ENCODE results near the gene ARF3.

ARF3 gene

DNA sequence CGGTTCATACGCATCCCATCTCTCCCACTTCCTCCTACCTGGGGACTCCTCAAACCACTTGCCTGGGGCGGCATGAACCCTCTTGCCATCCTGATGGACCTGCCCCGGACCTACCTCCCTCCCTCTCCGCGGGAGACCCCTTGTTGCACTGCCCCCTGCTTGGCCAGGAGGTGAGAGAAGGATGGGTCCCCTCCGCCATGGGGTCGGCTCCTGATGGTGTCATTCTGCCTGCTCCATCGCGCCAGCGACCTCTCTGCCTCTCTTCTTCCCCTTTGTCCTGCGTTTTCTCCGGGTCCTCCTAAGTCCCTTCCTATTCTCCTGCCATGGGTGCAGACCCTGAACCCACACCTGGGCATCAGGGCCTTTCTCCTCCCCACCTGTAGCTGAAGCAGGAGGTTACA lies 24.5 kb upstream of the ARF3 start:
- no peak for DNase-seq (ENCODE audit: low spot score)

DNA sequence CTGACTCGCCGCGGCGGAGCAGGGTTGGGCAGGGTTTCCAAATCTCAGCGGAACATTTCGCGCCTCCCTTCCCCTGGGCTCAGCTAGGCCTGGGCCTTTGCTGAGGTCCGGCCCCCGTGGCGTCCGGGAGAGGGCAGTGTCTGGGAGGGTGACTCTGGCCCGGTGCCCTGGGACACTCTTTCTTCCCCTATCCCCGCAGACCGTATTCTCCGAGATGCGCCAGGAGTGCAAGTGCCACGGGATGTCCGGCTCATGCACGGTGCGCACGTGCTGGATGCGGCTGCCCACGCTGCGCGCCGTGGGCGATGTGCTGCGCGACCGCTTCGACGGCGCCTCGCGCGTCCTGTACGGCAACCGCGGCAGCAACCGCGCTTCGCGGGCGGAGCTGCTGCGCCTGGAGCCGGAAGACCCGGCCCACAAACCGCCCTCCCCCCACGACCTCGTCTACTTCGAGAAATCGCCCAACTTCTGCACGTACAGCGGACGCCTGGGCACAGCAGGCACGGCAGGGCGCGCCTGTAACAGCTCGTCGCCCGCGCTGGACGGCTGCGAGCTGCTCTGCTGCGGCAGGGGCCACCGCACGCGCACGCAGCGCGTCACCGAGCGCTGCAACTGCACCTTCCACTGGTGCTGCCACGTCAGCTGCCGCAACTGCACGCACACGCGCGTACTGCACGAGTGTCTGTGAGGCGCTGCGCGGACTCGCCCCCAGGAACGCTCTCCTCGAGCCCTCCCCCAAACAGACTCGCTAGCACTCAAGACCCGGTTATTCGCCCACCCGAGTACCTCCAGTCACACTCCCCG lies 23.9 kb upstream of the ARF3 start:
- DNase-seq (ENCODE audit: low spot score) = no peak

DNA sequence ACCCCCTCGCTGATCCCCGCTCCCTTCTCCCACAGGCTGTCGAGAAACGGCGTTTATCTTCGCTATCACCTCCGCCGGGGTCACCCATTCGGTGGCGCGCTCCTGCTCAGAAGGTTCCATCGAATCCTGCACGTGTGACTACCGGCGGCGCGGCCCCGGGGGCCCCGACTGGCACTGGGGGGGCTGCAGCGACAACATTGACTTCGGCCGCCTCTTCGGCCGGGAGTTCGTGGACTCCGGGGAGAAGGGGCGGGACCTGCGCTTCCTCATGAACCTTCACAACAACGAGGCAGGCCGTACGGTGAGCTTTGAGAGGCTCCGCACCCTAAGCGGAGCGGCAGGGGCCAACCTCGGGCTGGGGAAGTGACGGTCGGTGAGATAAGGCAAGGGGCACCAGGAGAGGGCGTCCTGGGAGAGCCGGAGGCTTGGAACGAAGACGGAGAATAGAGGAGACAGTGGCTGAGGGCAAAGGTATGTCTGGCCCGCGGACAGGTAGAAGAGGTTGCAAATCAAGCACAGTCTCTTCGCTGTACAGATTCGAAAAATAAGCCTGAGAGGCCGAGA lies 23.2 kb upstream of the ARF3 start:
- DNase-seq (ENCODE audit: low spot score) = no peak

DNA sequence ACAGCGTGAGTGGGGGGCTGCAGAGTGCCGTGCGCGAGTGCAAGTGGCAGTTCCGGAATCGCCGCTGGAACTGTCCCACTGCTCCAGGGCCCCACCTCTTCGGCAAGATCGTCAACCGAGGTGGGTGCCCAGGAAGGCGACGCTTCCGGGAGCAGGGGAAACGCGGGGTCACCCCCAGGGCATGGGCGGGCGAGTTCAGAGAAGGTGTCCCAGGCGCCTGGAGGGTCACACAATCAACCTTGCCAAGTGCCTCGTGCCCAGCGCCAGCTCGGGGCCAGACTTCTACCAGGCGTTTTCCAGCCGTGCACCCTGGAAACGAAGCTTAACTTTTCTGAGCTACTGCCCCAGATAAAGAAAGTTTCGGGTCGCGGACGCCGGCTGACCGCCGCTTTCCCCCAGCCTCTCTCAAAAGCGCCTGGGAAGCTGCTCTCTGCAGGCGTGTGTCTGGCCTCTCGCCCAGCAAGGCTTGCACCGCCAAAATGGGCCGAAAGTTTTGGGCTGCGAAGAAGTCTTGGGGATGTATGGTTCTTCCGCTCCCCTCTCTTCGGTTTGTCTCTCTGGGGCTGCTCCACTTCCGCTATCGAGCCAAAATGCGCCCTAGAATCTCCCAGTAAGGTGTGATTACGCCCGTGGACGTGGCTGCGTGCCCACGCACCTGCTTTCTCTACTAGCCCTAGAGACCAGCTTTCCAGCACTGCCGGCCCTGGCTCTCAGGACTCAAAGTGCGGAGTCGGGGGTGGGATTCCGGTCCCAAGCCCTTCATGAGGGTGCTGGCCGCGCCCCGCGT lies 22.5 kb upstream of the ARF3 start:
- DNase-seq (ENCODE audit: low spot score) = no peak

DNA sequence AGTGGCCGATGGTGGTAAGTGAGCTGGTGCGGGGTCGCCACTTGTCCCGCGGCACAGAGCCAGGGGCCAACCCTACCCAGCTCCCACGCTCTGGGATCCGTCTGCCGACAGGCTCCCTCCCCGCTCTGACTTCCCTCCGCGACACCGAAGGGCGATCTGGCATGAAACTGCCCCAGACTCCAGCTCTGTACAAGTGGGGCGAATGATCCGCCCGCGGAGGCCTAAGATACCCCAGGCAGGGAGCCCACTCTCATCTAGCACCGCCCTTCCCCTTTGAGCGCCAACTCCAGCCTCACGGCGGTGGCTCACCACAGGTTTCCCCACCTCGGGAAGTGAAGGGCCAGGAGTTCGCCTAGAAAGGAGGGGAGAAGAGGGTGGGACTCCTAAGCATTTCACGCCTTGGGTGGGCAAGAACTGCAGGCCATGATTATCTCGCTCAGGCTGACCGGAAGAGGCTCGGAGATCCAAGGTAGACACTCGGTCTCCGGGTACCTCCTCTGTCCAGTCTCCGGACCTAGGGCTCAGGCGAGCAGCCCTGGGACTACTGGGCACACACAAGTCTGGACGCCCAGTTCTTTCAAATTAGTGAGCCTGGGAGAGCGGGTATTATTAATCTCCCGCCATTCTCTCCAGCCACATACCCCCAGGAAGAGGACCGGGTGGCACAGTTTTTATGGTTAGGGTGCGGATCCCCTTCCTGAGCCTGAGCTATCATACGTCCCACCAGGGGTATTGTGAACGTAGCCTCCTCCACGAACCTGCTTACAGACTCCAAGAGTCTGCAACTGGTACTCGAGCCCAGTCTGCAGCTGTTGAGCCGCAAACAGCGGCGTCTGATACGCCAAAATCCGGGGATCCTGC lies 21.7 kb upstream of the ARF3 start:
- no peak for DNase-seq (ENCODE audit: low spot score)

DNA sequence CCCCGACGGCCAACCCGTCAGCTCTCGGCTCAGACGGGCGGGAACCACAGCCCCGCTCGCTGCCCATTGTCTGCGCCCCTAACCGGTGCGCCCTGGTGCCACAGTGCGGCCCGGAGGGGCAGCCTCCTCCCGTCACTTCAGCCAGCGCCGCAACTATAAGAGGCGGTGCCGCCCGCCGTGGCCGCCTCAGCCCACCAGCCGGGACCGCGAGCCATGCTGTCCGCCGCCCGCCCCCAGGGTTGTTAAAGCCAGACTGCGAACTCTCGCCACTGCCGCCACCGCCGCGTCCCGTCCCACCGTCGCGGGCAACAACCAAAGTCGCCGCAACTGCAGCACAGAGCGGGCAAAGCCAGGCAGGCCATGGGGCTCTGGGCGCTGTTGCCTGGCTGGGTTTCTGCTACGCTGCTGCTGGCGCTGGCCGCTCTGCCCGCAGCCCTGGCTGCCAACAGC lies 21.0 kb upstream of the ARF3 start, which contains the start of gene WNT1:
TSS of gene WNT1 (plus strand) at position 32 of the 450 bp plus-strand sequence. CDS start at position 361, 329 bp downstream.
- no peak for DNase-seq (ENCODE audit: low spot score)

DNA sequence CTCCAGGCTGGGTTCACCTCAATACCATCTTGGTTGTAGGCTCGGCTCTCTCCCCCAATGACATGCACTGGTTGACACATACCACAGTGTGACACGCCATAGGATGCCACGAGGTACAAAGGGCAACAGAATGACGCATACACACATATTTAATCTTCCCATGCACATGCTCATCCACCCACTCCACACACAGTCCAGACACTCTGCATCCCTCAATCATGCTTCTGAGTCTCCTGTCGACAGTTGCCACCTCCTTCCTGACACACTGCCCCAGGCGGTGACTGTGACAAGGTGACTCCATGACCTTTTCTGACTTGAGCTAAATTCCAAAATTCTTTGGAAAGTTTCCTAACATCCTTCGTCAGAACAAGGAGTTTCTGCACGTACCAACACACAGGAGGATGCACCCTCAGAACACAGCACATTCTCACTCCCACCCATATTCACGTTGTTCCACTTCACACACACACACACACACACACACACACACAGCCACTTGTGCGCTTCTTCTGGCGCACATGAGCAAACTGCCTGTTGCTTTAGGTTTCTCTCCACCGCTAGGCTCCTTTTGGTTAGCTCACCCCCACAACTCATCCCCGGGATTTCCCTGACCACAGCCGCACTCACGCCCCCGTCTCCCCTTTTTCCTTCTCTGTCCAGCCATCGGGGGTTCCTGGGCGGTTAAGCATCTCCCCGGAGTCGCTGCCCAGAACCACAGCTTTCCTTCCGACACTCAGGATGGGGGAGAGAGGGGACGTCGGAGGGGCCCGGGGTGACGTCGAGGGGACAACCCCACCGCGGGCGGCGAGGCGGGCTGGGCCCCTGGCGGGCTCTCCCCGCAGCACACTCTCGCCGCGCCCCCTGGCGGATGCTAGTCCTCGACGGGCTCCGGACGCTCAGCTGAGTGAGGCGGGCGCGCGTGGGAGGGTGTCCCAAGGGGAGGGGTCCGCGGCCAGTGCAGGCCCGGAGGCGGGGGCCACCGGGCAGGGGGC lies 20.3 kb upstream of the ARF3 start:
- DNase-seq (ENCODE audit: low spot score) = peak; percentile 78

DNA sequence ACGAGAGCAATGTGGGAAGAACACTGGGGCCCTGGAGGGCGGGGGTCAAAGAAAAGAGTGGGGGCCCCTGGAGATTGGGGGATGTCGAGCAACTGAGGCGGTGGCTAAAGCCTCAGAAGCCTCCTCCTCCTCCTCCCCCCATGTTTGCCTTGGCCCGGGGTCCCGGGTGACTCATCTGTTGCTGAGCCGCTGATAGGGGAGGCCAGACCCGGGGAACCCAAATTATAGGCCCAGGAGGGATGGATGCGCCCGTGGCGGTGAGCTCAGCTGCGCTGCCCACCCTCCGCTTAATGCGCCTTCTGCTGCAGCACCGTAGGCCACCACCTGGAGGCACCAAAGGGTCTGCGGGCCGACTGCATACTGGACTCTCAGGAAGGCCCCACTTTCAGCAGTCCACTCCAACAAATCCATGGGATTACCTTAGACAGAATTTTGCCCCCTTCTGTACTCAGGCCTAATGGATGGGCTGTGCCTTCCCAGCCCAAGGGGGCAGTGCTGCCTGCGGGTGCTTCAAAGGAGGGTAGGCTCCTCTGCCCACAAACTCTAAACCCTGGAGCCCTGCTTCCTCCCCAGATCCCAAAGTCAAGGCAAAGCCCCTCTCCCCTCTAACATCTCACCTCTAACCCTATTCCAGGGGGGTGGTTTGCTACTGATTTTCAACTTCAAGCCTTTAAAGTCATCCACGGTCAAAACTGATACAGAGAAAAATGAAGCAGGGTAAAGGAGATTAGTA lies 16.8 kb upstream of the ARF3 start:
- DNase-seq (ENCODE audit: low spot score) = no peak

DNA sequence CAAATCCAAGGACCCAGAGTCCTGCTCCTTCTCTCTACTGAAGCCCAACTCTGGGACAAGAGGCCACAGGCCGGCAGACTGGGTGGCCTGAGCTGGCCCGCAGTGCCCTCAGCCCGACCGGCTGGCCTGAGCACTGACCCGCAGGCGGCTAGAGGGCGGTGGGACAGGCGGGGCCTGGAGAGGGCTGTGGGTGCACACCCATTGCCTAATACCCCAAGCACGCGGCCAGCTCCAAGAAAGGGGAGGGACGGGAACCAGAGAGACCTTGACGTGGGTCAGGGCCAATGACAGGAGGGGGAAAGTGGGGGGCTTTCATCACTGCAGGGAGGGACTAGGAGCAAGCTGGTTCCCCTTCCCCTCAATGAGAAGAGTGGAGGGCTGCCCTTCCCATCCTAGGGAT lies 16.2 kb upstream of the ARF3 start:
- DNase-seq (ENCODE audit: low spot score) = no peak

DNA sequence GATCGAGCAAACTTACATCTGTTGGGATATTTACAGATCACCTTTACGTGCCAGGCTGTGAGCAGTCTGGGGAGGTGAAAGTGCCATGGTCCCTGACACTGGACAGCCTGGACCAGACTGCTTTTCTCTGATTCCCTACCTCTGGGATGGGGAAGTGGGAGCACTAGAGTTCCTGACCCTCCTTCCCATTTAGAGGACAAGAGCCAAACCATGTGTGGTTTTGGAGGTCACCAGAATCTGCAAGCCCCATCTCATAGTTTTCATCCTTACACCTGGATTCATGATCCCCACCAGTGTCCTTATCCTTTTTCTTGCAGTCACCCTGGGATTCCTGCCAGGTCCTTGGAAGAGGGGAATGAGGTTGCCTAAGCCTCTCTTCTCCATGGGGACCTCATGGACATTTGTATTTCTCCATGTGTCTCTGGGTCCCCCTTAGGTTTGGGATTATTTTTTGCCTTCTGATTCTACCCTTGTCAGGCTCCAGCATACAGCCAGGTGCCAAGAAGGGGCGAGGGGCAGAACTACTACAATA lies 15.7 kb upstream of the ARF3 start:
- no peak for DNase-seq (ENCODE audit: low spot score)

DNA sequence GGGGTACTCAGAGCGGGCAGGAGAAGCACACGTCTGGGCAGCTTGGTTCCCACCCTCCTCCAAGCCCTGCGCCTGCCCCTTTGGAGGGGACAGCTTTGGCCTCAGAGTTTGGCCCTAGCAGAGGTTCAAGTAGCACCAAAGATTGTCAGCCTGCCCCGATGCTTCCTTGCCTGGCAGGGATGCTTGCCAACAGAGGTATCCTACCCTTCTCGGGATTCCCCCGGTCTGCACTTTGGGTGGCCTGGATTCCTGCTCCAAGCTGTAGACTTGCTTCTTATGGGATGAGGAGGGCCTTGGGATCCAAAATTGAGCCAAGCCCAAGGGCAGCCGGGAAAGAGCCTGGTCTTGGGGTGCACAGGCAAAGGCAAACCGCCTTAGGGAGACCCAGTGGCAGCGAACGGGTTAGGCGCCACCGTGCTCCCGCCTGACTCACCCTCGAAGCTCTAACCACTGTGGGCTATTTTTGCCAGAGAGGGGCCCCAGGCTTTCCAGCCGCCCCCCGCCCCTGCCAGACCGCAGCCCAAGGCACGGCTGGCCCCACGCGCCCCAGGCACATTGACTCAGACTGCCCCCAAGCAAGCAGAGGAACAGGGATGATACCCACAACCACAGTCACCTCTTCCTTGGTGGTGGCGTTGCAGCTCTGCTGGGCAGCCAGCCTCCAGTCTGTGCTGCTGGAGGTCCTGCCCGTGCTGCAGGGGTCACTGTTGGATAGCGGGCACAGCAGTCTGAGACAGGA lies 15.1 kb upstream of the ARF3 start:
- DNase-seq (ENCODE audit: low spot score) = no peak

DNA sequence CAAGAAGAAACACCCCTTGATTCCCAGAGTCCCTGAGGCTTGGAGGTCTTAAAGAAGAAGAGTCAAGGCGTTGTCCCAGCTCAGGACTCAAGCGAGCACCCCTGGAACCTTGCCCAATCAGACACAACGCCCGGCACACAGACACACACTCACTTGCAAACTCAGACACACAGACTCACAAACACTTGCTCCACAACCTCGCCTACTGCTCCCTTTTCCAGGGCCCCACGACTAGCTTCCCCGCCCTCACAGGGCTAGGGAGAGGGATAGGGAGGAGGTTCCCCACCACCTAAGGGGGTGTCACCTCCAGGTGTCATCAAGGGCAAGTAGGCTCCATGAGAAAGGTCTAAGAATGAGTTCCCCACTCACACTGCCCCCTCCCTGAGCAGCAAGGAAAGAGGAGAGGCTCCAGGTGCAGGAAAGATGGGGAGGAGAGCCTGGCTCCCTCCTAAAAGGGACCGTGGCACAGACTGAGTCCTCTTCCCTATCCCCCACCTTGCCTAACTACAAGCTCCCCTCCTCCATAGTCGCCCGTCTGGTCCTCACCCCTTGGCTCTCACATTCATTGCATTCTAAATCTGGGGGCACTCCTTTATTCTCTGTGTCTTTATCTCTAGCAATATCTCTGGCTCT lies 13.5 kb upstream of the ARF3 start:
- no peak for DNase-seq (ENCODE audit: low spot score)

DNA sequence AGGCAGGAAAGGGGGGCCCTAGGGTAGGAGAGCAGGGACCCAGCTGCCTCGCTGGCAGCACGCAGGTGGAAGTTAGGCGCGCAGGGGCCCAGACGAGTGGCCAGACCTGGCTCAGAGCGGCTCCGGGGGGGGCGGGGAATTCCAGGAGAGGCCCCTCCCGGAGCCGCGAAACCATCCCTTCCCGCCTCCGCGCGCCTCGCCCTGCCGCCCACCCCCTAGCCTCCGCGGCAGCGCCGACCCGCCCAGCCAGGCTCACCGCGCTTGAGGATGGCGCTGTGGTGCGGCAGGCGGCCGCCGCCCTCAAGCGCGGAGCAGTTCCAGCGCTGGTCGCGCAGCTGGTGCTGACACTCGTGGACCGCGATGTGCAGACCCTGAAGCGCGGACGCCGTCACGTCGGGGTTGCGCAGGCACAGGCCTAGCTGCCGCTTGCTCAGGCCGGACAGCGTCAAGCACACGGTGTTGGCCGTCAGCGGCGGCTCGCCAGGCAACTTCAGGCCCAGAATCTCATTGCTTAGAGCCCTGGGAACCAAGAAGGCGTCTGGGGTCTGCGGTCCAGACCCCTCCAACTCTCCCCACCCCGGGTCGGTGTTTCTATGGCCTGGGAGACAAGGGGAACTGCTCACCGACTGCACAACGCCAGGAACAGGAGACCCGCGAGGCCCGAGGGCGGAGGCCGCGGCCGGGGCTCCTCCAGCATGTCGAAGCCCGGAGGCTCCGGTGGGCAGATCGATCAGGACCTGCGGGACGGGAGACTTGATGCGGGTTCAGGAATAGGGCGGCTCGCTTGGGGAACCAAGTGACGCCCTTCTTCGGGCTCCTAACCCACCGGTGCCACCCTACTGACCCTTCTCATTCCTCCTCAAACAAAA lies 12.8 kb upstream of the ARF3 start:
- peak; percentile 28 for DNase-seq (ENCODE audit: low spot score)

DNA sequence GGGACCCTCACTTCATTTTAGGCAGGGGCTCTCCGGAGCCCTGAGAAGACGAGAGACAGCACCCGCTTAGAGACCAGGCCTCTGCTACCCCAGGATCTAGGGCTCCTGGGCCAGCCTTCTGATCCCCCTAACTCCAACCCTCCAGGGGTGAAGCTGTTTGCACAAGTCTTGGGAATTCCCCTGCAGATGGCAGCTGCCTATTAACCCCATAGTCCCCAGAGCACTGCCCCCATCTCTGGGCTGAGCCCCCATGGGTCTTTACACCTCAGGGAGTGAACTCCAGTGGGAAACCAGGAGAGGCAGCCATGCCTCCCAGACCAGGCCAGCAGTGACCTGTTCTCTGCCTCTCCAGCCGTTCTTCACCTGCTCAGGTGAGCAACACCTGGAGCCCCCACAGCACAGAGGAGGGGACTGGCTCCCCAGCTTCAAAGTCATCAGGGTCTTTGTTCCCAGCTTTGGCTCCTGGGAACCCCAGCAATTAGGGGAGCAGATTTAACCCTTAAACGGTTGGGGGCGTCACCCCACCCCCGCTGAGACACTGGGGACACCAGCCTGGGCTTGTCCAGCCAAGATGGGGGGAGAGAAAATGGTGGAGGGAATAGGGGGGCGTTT lies 12.0 kb upstream of the ARF3 start:
- DNase-seq (ENCODE audit: low spot score) = no peak

DNA sequence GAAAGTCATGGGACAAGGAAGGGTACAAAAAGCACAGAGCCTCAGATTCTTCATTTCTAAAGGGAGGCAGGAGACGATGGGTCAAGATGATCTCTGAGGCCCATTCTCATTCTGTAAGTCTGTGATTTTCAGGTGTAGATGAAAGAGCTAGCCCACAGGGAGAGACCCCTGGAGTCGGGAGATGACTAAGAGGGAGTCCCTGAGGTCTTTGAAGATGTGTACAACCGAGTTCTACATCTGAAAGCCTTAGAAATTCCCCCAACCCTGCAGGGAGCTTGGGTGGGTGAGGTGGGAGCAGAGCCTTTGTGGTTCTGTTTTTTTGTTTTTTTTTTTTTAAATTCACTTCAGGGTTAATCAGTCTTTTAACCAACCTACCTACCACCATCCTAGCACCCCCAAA lies 11.2 kb upstream of the ARF3 start:
- DNase-seq (ENCODE audit: low spot score) = no peak

DNA sequence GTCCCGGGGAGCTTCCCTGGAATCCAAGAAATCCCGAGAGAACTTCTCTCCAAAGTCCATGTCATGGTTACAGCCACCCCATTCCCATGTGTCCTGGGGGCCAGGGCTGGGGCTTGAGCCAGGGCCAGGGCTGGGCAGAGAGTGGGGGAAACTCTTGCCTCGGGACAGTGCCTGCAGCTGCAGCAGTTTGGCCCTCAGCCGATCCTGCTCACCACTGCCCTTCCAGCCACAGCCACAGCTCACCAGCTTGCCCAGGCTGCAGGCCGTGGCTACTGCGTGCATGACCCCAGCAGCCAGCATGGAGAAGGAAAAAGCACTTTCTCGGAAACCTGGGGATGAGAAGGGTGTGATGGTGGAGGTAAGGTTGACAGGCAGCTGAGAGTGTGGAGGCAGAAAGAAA lies 10.7 kb upstream of the ARF3 start:
- DNase-seq (ENCODE audit: low spot score) = no peak

Data from CD4-positive, alpha-beta T cell treated with Interleukin-15 for 4 hours (primary cell).